ENCODE results near the gene RNF8.

- TF ChIP-seq CTCF (IDR thresholded peaks at IDR 0.05; ENCODE audit: extremely low read depth in 1 of 2, insufficient read depth in 1 of 2, low read depth in 1 of 2, low read length in 2 of 2), result no peak
- no peak for TF ChIP-seq JUN (IDR thresholded peaks at IDR 0.05; ENCODE audit: borderline replicate concordance, insufficient read depth, insufficient read length, low read depth)
Measured at GRCh38 chr6:37317312-37318038, 36.3 kb upstream of the RNF8 start.
